ENCODE data around the gene IL10RA. TPM values are rescaled to one million over a fixed set of nuclear protein-coding genes. Genes with fewer than 3 reads are reported as not detected.

The IL10RA gene
- total and polyA plus RNA-seq, 9 of the 15 experiments (the other 6 are each of a cell fraction or from before 2014, with no cell fraction given): 0.17 to 17.3 (median 2.9) TPM

- H3K27me3 ChIP-seq (ENCODE audit: control insufficient read depth in 2 of 2, insufficient read depth in 2 of 2, low read length in 2 of 2): no peaks in the 10 kb centered on the region
- H3K36me3 ChIP-seq (ENCODE audit: control insufficient read depth, insufficient read depth, low read length): peaks cover 11% of the 10 kb centered on the region; the same call in 2 of the 3 replicates
- intact Hi-C loops (cut with micrococcal nuclease): no loop called here
- H4K20me1 ChIP-seq (replicated peaks; ENCODE audit: control insufficient read depth, insufficient read depth, low read length): no peaks in the 10 kb centered on the region
- DNase-seq (ENCODE audit: extremely low read depth in 1 of 4, low spot score in 3 of 4) (no peak), FAIRE-seq (no peak), ATAC-seq (no peak)
- H2AFZ ChIP-seq (ENCODE audit: low read depth, low read length): peak overlapping the region; percentile 79; the same call in 1 of the 2 replicates
- POLR2A ChIA-PET: interaction anchor here (0.5 to 2.3 kb wide), 8 partner anchors 9 to 191 kb away, joined by 3 to 7 read pairs (median 3); partner anchors contain the start of gene IL10RA
- BruUV-seq (replicated peaks): no TSS peak
- H3K9me3 ChIP-seq (replicated peaks; ENCODE audit: control insufficient read depth, insufficient read depth, low read depth, low read length): no peaks in the 10 kb centered on the region; the same call in 1 of the 2 replicates
- no peaks in the 10 kb centered on the region for H3K79me2 ChIP-seq (ENCODE audit: control insufficient read depth, insufficient read depth, low read length)
- H3K4me1 ChIP-seq (replicated peaks in 1 of 2; ENCODE audit: control insufficient read depth in 2 of 2, insufficient read depth in 2 of 2, low read length in 2 of 2): peaks cover 54 to 55% of the 10 kb centered on the region in 2 experiments
- no peak overlapping the region for H3K4me2 ChIP-seq (ENCODE audit: insufficient read depth, low read length)
- TF ChIP-seq MTF1 (CRISPR knock-in tag; IDR thresholded peaks at IDR 0.05; ENCODE audit: borderline replicate concordance) (no peak), ZFX (CRISPR knock-in tag; IDR thresholded peaks at IDR 0.05) (no peak), NR4A1 (CRISPR knock-in tag; IDR thresholded peaks at IDR 0.05) (no peak), NR4A1 (tag; IDR thresholded peaks at IDR 0.05) (0 out of 2 replicates have a peak, but pooled peaks have one; percentile 35), ZNF197 (CRISPR knock-in tag; IDR thresholded peaks at IDR 0.05; ENCODE audit: low read depth) (0 out of 2 replicates have a peak, but pooled peaks have one; percentile 33), ZNF124 (CRISPR knock-in tag; IDR thresholded peaks at IDR 0.05) (no peak), ZSCAN29 (IDR thresholded peaks at IDR 0.05) (no peak), CHD4 (IDR thresholded peaks at IDR 0.05; ENCODE audit: insufficient read depth, insufficient replicate concordance, low read depth, low read length, poor library complexity, severe bottlenecking) (no peak), CTCF (IDR thresholded peaks at IDR 0.05 in 2 of 3, conservative IDR thresholded peaks at IDR 0.05 in 1 of 3; ENCODE audit: insufficient read depth in 2 of 3, low read depth in 1 of 3, low read length in 3 of 3) (peak in 1 of 3 experiments; percentile 16; a peak in 1 of 6 replicates)
- 89% methylated on average over 1 of the region's 1 CpG for WGBS (ENCODE audit: insufficient coverage, low coverage, missing lambda C conversion rate)
- H3K4me3 ChIP-seq: no peak overlapping the region
- peak overlapping the region; percentile 4 to 46; a peak in 2 of 4 replicates for H3K9ac ChIP-seq (ENCODE audit: insufficient read depth in 1 of 2, low read depth in 2 of 2, low read length in 2 of 2)
- no peaks in the 10 kb centered on the region for H3K9me1 ChIP-seq (ENCODE audit: control insufficient read depth, insufficient read depth, low read length)
- in situ Hi-C loops (cut with MboI): no loop called here
- H3K27ac ChIP-seq (ENCODE audit: extremely low read depth, low read depth, low read length): peak overlapping the region; percentile 90
- CTCF ChIA-PET (ENCODE audit: low intra/inter-chr PET ratio): no interaction called here
Observed at GRCh38 chr11:118000850-118001228, 14.6 kb downstream of the IL10RA start.
